Renal pelvis (tissue), 4 donors: ENCODE results near the gene ATG2A. TPM values are rescaled to one million over a fixed set of nuclear protein-coding genes. Genes with fewer than 3 reads are reported as not detected.

Experiments used
- DNase-seq: peaks from one replicate; pipeline ENCODE4 v3.0.0-alpha.2; 2013
- polyA plus RNA-seq, 3 donors: library from polyadenylated mRNA; unstranded; fragments of 120-200 nt; gene quantifications; one replicate each; pipeline ENCODE4 v1.2.1, GENCODE V29; 2013; ENCODE audit not compliant: insufficient read length in 3 of 3

The ATG2A gene
- polyA plus RNA-seq, 3 donors = 21.7 to 24.1 (median 23.3) TPM

DNA sequence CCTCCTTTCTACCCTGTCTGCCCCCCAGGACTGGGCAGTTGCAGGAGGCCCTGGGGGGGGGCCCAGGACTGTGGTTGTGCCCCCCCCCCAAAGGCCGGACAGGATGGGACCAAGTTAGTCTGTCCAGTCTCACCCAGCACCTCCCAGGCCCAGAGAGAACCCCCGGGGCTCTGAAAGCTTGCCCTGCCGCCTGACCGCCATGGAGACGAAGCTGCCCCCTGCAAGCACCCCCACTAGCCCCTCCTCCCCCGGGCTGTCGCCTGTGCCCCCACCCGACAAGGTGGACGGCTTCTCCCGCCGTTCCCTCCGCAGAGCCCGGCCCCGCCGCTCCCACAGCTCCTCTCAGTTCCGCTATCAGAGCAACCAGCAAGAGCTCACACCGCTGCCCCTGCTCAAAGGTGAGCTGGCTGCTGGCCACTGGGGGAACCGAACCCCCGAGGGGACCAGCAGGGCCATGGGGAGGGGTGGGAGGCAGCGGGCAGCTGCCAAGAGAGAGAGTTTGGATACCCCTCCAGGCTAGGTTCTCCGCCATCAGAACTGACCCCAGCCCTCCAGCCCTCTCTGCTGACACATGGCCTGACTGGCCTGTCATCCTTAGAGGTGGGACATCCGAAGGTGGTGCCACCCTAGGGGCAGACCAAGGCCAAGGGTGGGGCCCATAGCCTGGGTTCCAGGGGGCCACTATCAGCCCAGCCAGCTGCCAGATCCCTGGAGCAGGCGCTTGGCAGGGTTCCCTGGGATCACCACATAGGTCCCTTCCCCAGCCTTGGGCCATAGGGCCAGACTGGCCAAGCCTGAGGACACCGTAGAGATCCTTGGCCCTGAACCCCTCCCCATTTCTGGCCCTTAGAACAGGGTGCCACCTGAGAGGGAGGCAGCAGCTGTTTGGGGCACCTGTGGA is 8.8 kb upstream of the ATG2A start:
- DNase-seq = no peak

DNA sequence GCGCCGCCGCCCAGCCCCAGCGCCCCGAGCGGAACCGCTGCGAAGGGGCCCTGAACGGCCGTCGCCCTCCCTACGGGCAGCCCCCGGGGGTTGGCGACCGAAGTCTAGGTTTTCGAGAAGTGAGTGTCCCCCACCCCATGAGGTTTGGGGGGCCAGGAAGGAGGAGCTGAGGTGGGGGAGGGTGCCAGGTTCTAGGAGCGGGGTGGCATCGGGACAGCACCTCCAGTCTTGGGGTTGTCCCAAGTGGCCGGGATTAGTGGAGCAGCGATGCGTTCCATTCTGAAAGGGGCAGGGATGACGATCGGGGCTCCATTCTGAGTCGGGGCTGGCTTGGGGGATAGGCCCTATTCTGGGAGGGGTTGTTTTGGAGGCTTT is 7.9 kb upstream of the ATG2A start:
- peak; percentile 22 for DNase-seq

DNA sequence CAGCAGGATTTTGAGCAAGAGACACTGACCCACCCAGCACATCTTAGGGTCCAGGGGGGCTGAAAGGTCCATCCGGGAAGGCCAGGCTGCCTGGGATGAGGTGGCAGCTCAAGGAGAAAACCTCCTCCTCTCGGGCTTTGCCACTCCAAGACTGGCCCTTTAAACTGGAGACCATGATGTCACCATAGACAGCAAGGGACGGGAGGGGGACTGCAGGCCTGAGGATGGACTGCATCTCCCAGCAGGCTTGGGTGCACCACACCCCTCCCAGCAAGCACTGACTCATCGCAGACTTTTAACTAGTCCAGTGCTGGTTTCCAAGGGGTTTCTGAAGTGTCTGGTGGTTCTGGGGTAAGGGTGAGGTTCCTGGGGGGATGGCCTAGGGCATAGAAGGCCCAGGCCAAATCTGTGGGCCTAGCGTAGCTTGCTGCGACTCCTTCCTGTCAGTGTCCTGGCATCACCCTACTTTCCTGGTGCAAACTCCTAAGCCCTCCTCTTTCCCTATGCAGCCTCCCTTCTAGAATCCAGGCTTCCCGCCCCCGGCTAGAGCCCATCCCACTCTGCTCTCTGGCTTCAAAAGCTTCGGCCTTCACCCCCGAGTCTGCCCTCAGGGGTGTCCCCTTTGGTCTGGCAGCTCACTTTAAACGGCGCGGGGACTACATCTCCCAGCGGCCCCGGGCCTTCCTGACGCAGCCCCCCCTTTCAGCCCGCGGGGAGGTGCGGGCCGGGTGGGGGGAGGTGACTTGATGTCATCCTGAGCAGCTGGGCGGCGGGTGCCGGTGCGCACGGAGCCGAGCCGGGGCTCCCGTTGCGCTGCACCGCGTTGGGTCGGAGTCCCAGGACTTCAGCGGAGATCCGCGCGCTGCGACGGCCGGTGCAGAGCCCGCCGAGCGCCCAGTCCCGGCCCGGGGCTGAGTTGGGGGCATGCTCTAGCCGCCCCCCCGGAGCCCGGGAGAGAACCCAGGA is 7.2 kb upstream of the ATG2A start, which contains the start of gene PPP2R5B:
TSS of gene PPP2R5B (plus strand) at position 746 of the 966 bp plus-strand sequence. CDS start 1,046 bp downstream, outside the sequence.
- DNase-seq = peak; percentile 91

DNA sequence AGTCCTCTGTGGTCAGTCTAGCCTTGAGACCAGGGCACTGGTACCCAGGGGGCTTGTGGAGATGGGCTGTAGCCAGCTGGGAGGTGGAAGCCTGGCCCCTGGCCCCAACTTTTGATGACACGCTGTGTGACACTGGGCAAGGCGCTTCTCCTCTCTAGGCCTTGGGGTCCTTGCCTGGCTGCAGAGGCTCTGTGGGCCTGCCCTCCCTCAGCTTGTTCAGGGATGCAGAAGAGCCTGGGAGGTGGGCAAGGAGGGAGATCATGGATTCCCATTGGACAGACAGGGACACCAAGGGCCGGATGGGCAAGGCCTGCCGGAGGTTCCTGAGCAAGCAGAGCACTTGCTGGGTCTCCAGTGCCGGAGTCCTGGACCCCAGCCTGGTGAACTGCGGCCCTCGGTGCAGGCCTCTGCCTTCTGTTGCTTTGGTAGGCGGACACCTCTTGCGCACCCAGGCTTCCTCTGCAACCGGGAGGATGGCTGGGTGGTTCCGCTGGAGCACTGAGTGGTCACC is 6.2 kb upstream of the ATG2A start:
- DNase-seq = no peak

DNA sequence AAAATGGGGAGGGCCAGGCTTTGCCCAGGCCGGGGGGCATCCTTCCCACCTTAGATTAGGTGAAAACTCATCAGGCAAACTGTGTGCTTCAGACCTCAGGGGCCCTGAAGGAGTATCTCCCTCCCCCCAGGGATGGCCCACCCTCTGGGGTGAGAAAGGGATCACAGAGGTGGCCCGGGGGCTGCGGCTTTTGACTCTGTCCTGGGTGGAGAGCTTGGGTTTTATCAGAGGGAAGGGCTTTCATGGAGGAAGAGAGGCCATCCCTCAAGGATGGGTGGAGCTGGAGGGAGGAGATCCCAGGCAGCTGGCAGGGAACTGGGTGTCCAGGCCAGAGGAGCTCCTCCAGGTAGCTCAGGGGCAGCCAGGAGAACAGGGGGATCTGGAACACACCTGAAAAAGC is 4.4 kb upstream of the ATG2A start:
- no peak for DNase-seq

DNA sequence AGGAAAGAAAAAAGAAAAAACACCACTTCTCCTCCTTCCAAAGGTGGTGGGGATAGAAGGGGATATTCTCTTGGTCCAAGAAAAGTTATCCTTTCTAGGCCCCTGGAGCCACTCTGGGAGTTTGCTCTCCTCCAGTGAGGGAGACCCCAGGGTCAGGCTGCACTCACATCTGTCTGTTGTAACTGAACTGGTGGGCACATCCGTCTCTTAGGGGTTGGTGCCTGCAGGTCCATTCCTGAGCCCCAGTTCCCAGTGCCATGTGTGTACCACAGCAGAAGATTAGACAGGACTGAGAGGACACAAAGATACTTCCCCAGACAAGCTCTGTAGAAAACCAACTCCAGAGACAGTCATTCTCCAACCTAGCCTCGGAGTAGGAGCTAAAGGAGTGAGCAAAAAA is 3.1 kb upstream of the ATG2A start:
- DNase-seq = no peak

DNA sequence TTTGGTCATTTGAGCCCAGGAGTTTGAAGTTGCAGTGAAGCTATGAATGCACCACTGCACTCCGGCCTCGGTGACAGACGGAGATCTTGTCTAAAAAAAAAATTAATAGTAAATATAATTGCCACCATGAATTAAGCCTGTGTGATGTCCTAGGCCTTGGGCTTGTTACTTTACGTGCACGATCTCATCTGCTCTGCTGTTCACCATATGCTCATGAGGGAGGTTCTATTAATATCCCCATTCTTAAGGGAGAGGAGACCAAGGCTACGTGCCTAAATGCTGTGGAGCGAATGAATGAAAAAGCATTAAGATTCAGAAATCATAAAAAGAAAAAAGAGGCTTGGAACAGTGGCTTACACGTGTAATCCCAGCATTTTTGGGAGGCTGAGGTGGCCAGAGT is 2.6 kb upstream of the ATG2A start:
- no peak for DNase-seq

DNA sequence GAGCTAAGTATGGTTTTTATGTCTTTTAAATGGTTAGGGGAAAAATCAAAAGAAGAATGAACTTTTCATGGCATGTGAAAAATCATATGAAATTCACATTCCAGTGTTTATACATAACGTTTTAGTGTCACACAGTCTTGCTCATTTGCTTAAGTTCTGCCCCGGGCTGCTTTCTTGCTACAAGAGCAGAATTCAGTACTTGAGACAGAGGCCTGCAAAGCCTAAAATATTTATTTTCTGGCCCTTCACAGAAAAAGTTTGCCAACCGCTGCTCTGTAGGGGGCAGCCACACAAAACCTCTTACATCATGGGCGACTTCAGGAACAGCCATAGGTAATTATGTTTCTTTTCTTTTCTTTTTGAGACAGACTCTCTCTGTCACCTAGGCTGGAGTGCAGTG is 1.0 kb upstream of the ATG2A start:
- peak; percentile 30 for DNase-seq

DNA sequence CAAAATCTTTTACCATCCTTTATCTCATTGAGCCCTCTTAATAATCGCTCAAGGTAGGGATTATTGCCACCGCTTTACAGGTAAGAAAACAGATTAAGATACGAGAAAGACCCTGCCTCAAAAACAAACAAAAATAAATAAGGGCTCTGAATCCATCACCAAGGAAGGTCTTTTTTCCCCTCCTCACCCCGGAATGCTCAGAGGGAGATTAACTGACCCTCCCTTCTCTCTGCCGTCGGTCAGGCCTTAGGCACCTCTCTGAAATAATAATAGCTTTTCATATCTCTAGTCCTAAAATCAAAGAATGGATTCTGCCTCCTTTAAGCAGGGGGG is 620 bp upstream of the ATG2A start:
- DNase-seq = no peak

DNA sequence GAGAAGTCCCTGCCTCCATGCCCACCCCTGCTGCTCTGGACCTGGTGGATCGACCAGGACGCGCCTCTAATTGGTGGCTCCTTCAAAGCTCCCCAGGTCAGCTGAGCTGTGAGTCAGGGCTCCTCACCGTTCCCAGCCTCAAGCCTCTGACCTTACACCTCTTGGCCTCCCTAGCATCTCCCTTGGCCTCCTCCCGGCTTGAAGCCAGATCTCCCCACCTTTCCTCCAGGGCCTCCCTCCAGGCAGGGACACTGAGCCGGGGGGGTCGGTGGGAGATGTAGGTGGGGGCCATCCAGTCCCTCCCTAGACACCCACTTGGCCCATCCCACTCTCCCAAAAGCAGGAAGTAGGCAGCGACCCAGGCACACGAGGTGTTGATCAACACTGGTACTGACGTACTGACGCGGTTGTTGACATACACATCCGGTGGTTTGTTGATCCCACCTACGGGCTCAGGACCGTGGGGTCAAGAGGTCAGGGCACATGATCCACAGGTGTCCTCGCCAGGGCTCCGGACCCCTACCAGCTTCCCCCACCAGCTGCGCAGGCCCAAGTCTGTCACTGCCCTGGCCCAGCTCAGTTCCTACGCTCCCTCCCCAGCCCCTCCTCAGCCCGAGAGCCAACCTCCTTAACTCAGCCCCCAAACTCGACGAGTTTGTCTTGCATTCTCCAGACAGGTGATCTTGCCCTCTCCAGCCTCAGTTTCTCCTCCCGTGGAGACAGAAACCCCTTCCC is 802 bp downstream of the ATG2A start:
- DNase-seq = no peak

DNA sequence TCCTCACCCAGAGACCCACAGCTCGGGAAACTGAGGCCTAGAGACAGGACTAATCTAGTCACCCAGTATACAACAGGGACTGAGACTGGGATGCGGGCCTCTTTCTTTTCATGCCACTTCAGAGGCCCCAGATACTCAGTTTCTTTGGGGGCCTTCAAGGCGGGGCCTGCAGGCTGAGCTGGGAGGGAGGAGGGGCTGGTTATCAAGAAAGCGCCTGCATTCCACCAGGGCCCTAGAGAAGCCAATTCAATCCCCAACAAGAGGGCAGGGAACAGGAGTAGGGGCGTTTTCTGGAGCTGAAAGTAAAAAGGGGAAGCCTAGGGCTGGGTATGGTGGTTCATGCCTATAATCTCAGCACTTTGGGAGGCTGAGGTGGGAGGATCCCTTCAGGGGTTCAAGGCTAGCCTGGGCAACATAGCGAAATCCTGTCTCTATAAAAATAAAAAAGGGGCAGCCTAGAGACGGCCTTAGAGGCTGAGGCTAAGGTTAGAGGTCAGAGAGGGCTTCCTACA is 1.6 kb downstream of the ATG2A start:
- no peak for DNase-seq

DNA sequence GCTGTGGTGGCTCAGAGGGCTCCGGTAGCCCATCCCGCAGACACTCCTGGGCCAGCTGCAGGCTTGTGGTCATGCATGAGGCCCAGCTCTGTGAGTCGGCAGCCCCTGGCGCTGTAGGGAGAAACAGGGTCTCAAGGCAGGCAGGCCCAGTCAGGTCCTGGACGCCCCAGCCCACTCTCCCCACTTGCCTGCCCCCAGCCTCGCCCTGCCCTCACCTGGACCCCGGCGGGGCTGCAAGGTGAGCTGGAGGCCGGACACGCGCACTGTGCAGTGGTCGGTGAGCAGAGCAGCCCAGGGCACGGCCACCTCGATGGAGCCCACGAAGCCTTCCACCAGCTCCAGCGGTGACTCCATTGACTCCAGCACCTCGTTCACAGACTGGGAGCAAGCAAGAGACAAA is 2.9 kb downstream of the ATG2A start:
- no peak for DNase-seq

DNA sequence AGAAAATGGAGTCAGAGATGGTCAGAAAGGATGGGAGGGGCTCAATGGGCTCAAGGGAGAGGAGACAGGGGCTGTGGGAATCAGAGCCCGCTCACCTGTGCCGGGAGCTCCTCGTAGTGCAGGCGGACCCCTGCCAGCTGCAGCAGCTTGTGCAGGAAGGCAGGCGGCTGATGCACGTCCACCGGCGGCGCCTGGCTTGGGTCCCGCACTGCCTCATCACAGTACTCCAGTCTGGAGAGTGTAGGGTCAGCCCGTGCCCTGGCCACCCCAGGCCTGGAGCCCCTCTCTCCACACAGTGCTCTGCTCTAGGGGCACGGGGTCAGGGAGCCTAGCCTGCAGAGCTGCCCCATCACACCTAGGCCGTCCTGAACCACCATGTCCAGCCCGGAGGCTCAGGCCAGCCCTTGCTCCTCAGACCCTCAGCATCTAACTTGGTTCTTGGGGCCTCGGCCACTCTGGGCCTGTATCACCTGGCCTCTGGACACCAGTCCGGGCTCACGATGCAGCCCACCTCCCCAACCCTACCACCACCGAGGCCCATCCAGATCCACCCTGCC is 3.8 kb downstream of the ATG2A start:
- DNase-seq = no peak

DNA sequence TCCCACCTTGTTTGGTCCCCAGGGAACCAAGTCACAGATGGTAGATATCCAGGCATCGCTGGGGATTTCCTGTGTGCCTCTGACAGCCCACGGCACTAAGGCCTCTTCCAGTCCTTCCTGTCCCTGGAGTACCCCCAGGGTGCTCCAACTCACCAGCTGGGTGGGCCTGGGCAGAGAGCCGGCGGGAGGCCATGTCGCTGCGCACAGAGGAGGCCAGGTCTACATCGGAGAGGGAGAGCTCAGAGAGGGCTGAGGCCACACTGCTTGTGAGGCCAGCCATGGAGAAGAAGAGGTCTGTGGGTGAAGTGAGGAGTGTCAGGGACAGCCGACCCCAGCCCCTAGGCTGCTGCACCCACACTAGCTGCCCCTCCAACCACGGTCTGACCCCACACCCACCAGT is 5.3 kb downstream of the ATG2A start:
- DNase-seq = no peak

DNA sequence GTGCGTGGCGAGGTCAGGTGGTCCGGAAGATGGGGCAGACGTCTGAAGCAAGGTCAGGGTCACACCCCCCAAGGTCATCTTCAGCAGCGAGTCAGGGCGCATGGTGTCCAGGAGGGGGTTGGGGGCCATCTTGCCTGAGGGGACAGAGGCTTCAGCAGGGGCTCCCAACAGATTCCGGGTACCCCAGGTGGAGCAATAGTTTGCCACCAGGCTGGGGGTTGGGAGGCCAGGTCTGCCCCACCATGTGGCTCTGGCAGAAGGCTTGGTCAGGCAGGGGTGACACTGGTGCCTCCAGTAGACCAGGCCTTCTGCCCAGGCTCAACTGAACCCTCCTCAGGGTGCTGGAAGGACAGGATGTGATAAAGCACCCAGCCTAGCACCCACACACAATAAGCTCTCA is 5.9 kb downstream of the ATG2A start:
- no peak for DNase-seq

DNA sequence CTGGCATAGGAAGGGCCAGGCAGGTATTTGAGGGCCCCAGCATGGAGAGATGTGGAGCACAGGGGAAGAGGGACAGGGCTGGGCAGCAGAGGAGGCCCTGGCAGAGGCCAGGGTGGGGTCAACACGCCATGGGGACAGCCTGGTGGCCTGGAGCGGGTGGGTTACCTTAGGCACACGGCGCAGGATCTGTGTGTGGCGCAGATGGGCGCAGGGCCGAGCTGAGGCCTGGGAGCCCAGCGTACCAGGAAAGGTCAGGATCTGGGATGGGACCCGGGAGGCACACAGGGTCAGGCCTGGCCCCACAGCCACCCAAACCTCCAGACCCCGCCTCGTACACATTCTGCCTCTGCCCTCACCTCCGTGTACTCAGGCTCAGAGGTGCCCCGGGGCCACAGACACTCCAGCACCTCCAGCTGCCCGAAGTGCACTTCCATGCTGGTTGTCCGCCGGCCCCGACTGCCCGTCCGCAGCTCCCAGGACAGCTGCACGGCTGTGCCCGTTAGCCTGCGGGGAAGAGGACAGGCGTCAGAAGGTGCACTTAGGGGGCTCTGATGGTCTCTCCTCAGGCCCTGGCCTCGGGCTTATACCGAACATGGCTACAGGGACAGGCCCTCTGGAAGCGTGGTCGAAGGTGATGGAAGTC is 6.4 kb downstream of the ATG2A start:
- DNase-seq = no peak

DNA sequence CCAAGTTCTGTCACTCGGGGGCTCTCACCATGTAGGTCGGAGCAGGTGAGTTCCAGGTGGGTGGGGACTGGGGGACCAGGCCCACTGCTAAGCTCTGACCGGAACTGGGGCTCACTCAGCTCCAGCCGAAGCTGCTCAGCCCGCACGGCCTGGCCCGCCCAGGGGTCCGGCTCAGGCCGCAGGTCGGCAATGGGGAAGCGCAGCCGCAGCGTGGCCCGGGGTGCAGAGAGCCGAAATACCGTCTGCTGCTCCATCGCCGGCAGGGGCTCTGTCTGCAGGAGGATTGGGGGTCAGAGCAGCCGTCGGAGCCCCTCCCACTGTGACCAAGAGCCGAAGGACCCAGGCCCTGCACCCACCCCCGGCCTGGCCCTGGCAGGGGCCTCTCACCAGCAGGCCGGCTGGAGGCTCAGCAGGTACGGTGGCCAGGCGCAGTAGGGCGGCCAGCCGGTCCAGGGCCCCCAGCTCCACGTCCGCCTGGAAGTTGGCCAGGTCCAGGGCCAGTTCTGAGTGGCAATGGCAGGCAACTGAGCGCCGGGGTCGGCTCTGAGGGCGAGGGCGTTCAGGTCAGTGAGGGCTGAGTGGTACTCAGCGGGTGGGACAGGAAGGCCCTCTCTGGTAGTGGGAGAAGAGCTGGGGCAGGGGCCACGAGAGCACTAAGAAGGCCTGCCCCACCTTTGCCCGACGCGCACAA is 7.2 kb downstream of the ATG2A start:
- no peak for DNase-seq

DNA sequence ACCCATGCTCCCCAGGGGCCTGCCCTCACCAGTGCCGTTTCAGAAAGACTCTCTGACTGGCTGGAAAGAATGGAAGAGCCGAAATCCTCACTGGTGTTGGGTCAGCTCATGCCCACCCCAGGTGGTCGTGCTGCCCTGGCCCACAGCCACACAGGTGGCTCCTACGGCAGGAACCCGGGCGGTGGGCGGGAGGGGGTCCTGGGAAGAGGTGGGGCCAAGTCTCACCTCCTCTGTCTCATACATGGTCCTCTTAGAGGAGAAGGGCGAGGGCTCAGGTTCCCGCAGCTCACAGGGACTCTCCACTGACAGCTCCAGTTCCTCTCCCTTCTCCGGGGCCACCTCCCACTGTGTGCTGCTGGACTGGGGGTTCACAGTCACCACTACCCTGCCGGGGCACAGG is 8.2 kb downstream of the ATG2A start:
- no peak for DNase-seq

DNA sequence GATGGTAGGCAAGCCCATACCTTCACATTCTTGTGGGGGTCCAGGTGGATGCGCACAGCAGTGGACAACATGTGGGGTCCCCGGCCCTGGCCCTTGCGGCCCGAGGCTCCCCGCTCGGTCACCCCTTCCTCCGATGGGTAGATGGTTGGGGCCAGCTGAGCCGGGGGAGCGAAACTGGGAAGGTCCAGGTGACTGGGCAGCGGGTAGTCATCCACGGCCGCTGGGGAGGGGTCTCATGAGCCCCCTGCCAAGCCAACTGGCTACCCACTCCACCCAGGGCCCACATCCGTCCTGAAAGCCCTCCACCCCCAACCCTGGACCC is 10.7 kb downstream of the ATG2A start:
- no peak for DNase-seq

DNA sequence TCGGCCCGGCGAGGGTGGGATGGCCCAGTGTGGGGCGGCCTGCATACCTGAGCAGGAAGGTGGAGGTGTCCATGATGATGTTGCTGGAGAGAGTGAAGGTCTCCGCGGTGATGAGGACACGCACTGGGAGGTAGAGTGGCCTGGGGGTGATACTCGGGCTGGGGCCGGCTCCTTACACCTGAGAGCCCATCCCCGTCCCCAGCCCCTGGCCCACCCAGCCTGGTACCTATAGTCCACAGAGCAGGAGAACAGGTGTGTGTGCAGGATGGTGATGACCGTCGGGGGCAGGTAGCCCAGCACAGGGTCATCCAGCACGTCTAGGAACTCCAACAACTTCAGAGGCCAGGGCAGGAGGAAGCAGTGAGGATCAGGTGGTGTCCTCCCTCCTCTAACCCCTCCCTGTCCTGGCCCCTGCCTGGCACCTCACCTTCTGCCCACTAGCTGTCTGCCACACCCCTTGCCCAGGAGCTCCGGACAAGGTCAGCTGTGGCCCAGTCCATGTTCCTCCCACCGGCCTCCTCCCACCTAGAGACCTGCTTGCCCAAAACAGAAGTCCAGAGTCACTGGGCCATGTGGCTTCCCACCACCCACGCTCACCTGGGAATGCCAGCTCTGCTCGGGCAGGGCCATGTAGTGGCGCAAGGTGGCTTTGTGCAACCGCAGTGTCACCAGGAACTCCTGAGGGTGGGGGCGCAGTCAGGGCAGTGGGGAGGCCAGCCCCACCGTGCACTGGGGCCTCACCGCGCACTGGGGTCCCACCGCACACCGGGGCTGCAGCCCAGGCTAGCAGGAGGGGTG is 11.3 kb downstream of the ATG2A start:
- DNase-seq = no peak
